GM21786 (cell line): Measurements from ENCODE around the gene GRK5.

Experiments used
- ATAC-seq: cut with Tn5 transposase; IDR thresholded peaks from one replicate; pipeline ENCODE4 v1.9.1; 2021; ENCODE audit not compliant: unreplicated experiment

Gene GRK5

GRCh38 chr10:119415121-119415520 lies 207.8 kb downstream of the GRK5 start:
- no peak for ATAC-seq

- no peak for ATAC-seq
These were observed 208.4 kb downstream of the GRK5 start for GRCh38 chr10:119415536-119416503.

DNA sequence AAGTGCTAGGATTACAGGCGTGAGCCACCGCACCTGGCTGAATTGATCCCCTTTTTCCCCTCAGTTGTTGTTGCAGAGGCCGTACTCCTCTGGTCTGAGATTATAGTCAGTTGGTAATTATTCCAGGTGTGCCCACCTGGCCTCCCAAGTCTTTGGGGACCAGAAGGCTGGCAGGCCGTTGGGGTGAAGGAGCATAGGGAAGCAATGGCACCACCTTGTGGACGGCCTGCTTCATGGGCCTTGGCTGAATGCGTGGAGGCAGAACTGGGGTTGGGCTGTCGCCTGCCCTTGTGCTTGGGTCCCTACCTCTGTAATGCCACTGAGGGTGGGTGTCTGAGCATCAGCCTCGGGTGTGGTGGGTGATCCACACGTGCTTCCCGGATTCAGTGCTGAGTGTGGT lies 209.5 kb downstream of the GRK5 start:
- ATAC-seq = peak; percentile 58

GRCh38 chr10:119417852-119418251 lies 210.5 kb downstream of the GRK5 start:
- no peak for ATAC-seq

DNA sequence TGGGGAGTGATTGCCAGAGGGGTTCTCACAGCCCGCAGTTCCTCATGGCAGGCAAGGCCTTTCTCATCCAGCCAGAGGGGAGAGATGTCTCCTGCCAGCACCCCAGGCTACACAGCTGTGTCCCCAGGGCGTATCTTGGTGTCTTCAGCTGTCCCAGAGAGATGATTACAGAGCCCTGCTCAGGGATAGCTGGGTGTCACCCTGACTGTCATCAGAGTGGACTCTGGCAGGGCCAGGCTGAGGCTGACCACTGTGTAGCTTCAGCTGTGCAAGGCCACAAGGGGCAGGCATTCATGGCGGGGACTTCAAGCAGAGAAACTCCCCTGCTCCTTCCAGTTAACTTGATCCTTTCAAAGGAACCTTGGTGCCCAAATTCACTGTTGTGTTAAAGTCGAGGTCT lies 211.0 kb downstream of the GRK5 start:
- no peak for ATAC-seq

- ATAC-seq = no peak
These were observed 212.6 kb downstream of the GRK5 start for GRCh38 chr10:119419931-119420330.

DNA sequence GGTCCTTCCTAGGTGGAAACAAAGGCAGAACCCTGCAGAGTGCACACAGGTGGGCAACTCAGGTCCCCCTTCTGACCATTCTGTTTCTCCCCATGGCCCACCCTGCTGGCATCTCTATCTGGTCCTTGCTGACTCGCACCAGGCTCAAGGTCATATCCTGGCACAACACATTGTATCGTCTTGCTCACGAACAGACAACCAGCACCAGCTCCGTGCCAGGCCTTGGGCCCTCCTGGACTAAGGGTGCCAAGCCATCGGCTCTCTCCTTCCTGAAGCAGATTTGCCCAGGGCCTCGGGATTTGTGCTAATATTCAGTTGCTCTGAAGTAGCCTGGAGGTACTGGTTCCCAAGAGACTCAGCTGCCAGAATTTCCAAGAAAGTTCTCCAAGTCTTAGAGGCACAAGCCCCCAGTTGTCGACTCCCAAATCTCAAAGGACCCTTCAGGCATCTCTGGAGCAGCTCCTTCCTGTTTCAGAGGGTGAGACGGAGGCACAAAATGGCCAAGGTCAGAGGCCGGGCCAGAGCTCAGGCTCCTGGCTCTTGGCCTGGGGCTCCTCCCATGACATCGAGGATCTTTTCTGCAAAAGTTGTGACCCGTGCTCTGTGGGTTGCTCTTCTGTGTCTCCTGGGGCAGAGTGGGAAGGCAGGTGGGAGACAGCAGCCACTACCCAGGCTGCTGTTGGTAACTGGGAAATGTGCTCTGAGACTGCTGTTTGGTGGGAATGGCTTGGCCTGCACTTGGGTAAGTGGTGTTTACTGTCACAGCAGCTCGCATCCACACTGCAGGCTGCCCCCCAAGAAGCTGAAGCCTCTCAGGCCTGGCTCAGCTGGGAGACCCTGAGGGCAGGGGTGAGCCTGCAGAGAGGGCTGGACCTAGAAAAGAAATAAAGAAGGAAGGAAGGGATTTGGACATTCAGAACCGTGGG lies 213.8 kb downstream of the GRK5 start:
- no peak for ATAC-seq

DNA sequence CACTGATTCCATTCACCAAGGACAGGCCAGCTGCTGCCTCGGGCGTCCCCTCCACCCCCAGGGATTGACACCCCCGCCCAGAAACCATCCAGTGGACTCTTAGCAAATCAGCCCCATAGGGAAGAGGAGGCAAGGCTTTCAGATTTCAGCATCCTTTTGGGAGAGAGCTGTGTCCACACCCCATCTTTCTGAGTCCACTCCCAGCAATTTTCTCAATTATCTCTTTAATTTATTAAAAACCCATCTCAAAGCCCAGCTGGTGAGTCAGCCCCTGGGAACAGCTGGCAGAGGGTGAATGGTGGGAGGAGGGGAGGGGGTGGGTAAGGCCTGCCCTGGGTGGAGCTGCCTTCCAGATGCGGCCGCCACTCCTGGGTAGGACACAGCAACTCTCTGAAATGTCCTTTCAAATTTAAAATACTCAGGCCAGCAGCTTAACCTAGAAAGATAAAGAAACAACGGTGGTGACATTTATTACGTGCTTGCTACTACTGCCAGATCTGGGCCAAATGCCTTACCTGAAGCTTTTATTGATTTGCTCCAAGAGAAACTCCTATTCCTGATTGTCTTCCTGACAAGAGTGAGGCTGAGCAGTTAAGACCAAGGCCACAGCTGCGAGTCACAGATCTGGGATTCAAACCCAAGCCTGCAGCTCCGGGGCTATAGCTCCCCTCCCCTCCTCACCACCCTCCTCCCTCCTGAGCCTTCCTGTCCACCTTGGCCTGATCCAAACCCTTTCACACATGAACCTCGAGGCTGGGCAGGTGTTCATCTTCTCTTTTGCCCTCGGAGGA lies 214.7 kb downstream of the GRK5 start:
- no peak for ATAC-seq

- ATAC-seq = no peak
These were observed 215.5 kb downstream of the GRK5 start for GRCh38 chr10:119422682-119423509.

DNA sequence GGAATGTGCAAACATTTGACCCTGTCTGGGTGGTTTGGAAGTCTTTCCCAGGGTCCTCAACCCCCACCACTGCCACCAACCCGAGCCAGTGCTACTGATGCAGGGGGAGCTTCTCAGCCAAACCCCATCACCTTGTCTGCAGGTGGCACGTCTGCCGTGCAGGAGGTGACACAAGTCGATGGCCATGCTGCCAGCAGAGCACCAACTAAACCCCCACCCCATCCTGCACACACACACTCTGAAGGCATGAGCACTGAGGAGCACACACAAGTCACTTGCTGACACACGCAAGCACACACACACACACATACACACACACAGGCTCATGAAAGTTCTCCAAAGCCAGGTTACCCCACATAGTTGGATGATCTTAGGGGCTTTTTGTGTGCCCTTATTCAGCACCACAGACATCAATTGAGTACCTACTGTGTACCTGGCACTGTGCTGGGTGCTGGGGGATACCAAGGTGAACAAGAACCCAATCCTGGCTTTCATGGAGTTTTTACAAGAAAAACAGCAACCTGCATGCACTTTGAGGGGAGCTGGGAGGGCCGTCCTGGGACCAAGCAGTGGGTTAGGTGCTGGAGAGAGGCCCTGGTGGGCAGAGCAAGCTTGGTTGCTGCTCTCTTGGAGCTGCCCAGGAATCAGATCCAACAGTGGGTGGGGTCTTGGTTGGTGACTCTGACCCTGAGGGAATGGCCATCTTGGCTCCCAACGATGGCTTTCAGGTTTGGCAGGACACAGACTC lies 216.3 kb downstream of the GRK5 start:
- ATAC-seq = no peak

GRCh38 chr10:119424258-119424975 lies 217.0 kb downstream of the GRK5 start:
- ATAC-seq = no peak

- no peak for ATAC-seq
These were observed 217.9 kb downstream of the GRK5 start for GRCh38 chr10:119425102-119425880.

GRCh38 chr10:119425881-119426170 lies 218.5 kb downstream of the GRK5 start:
- no peak for ATAC-seq

DNA sequence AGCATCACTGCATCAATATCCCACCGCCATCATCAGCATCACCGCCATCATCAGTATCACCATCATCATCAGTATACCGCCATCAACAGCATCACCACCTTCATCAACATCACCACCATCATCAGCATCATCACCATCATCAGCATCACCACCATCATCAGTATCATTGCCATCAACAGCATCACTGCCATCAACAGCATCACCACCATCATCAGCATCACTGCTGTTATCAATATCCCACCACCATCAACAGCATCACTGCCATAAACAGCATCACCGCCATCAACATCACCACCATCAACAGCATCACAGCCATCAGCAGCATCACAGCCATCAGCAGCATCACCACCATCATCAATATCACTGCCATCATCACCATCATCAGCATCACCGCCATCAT lies 219.3 kb downstream of the GRK5 start:
- ATAC-seq = no peak

DNA sequence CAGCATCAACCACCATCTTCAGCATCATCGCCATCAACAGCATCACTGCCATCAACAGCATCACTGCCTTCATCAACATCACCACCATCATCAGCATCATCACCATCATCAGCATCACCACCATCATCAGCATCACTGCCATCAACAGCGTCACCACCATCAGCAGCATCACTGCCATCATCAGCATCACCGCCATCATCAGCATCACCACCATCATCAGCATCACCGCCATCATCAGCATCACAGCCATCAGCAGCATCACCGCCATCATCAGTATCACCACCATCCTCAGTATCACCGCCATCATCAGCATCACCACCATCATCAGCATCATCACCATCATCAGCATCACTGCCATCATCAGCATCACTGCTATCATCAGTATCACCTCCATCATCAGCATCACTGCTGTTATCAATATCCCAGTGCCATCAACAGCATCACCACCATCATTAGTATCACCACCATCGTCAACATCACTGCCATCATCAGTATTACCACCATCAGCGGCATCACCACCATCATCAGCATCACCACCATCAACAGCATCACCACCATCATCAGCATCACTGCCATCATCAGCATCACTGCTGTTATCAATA lies 220.0 kb downstream of the GRK5 start:
- ATAC-seq = no peak

DNA sequence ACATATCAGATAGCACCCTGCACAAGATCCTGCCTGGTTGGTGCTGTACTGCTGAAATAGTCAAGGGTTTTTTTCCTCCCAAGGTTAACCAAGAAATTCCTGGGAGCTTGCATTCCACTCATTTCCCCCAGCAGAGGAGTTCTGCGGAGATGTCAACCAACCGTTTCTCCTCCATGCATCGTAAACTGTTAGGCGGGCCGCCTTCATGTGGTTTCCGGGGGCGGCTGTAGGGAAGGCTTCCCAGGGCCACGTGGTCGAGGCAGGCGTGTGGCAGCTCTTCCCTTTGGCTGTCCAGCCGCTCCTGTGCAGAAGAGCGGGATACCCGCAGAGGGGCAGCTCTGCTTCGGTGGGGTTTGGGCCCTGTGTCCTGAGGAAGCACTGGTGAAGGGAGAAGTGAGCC lies 221.4 kb downstream of the GRK5 start:
- ATAC-seq = no peak

- no peak for ATAC-seq
These were observed 222.4 kb downstream of the GRK5 start for GRCh38 chr10:119429771-119430170.
